Testis (tissue), 2 donors: ENCODE results near the gene C17orf100.

Experiments
- CTCF ChIP-seq, 3 experiments: fragments of 450-650 bp in 2 of 3; fragments of 200-600 bp in 1 of 3; sonication (generic) in 1 of 3; IDR thresholded peaks; one replicate each; pipeline ENCODE4 v1.5.1; 2016 to 2019; ENCODE audit warnings: antibody characterized with exemption in 3 of 3, mild to moderate bottlenecking in 2 of 3, moderate library complexity in 1 of 3
- POLR2A ChIP-seq: fragments of 450-650 bp; IDR thresholded peaks from one replicate; pipeline ENCODE4 v1.6.1; 2017; ENCODE audit warnings: antibody characterized with exemption, mild to moderate bottlenecking, moderate library complexity

GRCh38 chr17:6681176-6681575 lies 29.6 kb downstream of the C17orf100 start:
- TF ChIP-seq CTCF (IDR thresholded peaks at IDR 0.05) = no peak
- TF ChIP-seq POLR2A = no peak
